Upper lobe of left lung (tissue), 4 donors: Measurements from ENCODE around the gene APBA3.

Source experiments
- POLR2A ChIP-seq, 4 donors: fragments of 450-650 bp; IDR thresholded peaks; one replicate each; pipeline ENCODE4 v1.5.1; 2016 to 2017; ENCODE audit warnings: antibody characterized with exemption in 4 of 4, mild to moderate bottlenecking in 2 of 4
- POLR2AphosphoS5 ChIP-seq, 2 donors: sonication (generic); formaldehyde crosslinking; IDR thresholded peaks; one replicate each; pipeline ENCODE4 v1.5.1; 2017; ENCODE audit warnings: antibody characterized with exemption in 2 of 2
- TF ChIP-seq, protein P1 (sequence below), 6 experiments: fragments of 450-650 bp in 4 of 6; fragments of 200-600 bp in 2 of 6; sonication (generic) in 2 of 6; IDR thresholded peaks; one replicate each; pipeline ENCODE4 v1.5.1; 2016 to 2019; ENCODE audit warnings: antibody characterized with exemption in 6 of 6

DNA sequence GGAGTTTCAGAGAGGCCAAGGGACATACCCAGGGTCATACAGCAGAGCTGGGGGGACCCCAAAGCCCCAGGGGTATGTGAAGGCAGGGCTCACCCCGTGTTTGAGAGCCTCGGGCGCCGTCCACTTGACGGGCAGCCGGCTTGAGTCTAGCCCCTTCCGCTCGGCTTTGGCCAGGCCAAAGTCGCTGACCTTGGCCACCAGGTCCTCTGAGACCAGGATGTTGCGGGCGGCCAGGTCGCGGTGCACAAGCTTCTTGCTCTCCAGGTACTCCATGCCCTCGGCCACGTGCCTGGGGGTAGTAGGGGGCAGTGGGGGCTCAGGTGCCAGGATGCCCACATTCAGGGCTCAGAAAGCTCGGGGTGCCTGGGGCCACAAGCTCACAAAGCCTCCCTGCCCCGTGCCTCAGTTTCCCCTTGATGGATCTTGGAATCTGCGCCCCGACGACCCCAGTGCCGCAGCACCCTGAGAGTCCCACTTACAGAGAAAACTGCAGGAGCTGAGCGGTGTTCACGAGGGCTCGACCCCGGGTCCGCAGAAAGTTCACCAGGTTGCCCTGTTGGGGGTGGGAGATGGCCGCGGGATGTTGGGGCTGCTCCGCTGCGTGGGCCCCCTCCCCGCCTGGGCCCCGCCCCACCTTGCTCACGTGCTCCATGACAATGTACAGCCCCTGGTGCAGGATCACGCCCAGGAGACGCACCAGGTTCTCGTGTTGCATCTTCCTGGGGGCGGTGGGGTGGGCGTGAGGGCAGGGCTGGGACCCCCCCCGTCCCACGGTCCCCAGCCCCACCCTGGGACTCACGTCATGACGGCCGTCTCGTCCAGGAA, 17.6 kb upstream of the APBA3 start:
- TF ChIP-seq POLR2A (IDR thresholded peaks at IDR 0.05) (no peak), POLR2AphosphoS5 (IDR thresholded peaks at IDR 0.05) (no peak)
- TF ChIP-seq, protein P1, sequence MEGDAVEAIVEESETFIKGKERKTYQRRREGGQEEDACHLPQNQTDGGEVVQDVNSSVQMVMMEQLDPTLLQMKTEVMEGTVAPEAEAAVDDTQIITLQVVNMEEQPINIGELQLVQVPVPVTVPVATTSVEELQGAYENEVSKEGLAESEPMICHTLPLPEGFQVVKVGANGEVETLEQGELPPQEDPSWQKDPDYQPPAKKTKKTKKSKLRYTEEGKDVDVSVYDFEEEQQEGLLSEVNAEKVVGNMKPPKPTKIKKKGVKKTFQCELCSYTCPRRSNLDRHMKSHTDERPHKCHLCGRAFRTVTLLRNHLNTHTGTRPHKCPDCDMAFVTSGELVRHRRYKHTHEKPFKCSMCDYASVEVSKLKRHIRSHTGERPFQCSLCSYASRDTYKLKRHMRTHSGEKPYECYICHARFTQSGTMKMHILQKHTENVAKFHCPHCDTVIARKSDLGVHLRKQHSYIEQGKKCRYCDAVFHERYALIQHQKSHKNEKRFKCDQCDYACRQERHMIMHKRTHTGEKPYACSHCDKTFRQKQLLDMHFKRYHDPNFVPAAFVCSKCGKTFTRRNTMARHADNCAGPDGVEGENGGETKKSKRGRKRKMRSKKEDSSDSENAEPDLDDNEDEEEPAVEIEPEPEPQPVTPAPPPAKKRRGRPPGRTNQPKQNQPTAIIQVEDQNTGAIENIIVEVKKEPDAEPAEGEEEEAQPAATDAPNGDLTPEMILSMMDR (IDR thresholded peaks at IDR 0.05): no peak
